Neural cell (in vitro differentiated cells): ENCODE data around the gene LPAR1. TPM values are rescaled to one million over a fixed set of nuclear protein-coding genes. Genes with fewer than 3 reads are reported as not detected.

ENCODE experiments used
- H2AFZ ChIP-seq: fragments of 200-600, 300-800 bp; sonication (generic), shearing (Covaris generic); 2 replicates; pipeline ENCODE4 v1.6.0; 2014; ENCODE audit warnings: low read depth, mild to moderate bottlenecking, antibody characterized with exemption, low read length, moderate library complexity
- H3F3A ChIP-seq: fragments of 200-600 bp; shearing (Covaris generic); 2 replicates; pipeline ENCODE4 v1.6.1; 2016; ENCODE audit warnings: mild to moderate bottlenecking, moderate library complexity, mixed read lengths, antibody characterized with exemption, low read length; ENCODE audit not compliant: insufficient read depth, poor library complexity, severe bottlenecking
- H3K27ac ChIP-seq: fragments of 200-600, 300-800 bp; sonication (generic), shearing (Covaris generic); 2 replicates; pipeline ENCODE4 v1.5.1; 2014; ENCODE audit warnings: mild to moderate bottlenecking, low read length, moderate library complexity
- H3K27me3 ChIP-seq: fragments of 300-800, 200-600 bp; sonication (generic), shearing (Covaris generic); 2 replicates; pipeline ENCODE4 v1.6.0; 2014; ENCODE audit warnings: mild to moderate bottlenecking, low read depth, low read length, moderate library complexity; ENCODE audit not compliant: insufficient read depth
- H3K36me3 ChIP-seq: fragments of 300-800, 200-600 bp; sonication (generic), shearing (Covaris generic); 2 replicates; pipeline ENCODE4 v1.5.1; 2014; ENCODE audit warnings: mild to moderate bottlenecking, antibody characterized with exemption, low read length, moderate library complexity; ENCODE audit not compliant: insufficient read depth
- H3K4me2 ChIP-seq: fragments of 300-800, 200-600 bp; sonication (generic), shearing (Covaris generic); 2 replicates; pipeline ENCODE4 v1.6.0; 2014; ENCODE audit warnings: mild to moderate bottlenecking, low read length
- H3K4me3 ChIP-seq: fragments of 300-800, 200-600 bp; sonication (generic), shearing (Covaris generic); 2 replicates; pipeline ENCODE4 v1.5.1; 2014; ENCODE audit warnings: mild to moderate bottlenecking, low read length, moderate library complexity
- H3K79me2 ChIP-seq: fragments of 200-600 bp; shearing (Covaris generic); replicated peaks from 2 replicates; pipeline ENCODE4 v1.6.0; 2014; ENCODE audit warnings: mild to moderate bottlenecking, low read length, moderate library complexity; ENCODE audit not compliant: insufficient read depth
- H3K9ac ChIP-seq: fragments of 300-800, 200-600 bp; sonication (generic), shearing (Covaris generic); 2 replicates; pipeline ENCODE4 v1.6.1; 2016; ENCODE audit warnings: mild to moderate bottlenecking, low read length, mixed read lengths
- H3K9me2 ChIP-seq: fragments of 200-600 bp; shearing (Covaris generic); 2 replicates; pipeline ENCODE4 v1.6.1; 2016; ENCODE audit warnings: mild to moderate bottlenecking, low read length, mixed read lengths; ENCODE audit not compliant: insufficient read depth
- H3K9me3 ChIP-seq: fragments of 200-600, 300-800 bp; sonication (generic), shearing (Covaris generic); 2 replicates; pipeline ENCODE4 v1.6.1; 2016; ENCODE audit warnings: mild to moderate bottlenecking, mixed run types, low read length, moderate library complexity, mixed read lengths
- H4K20me1 ChIP-seq: fragments of 200-600 bp; shearing (Covaris generic); 2 replicates; pipeline ENCODE4 v1.6.1; 2016; ENCODE audit warnings: mild to moderate bottlenecking, mixed run types; ENCODE audit not compliant: insufficient read depth
- EP300 ChIP-seq: fragments of 450-650 bp; conservative IDR thresholded peaks from 2 replicates; pipeline ENCODE4 v1.6.1; 2014; ENCODE audit warnings: antibody characterized with exemption, mild to moderate bottlenecking, moderate library complexity; ENCODE audit not compliant: poor library complexity, severe bottlenecking
- EZH2 ChIP-seq: fragments of 200-600, 300-800 bp; shearing (Covaris generic), sonication (generic); IDR thresholded peaks from 2 replicates; pipeline ENCODE4 v1.6.1; 2014; ENCODE audit warnings: antibody characterized with exemption, low read length, borderline replicate concordance, mild to moderate bottlenecking; ENCODE audit not compliant: insufficient read depth, poor library complexity, severe bottlenecking
- MXI1 ChIP-seq: fragments of 450-650 bp; conservative IDR thresholded peaks from 2 replicates; pipeline ENCODE4 v1.6.1; 2014; ENCODE audit warnings: antibody characterized with exemption, mild to moderate bottlenecking; ENCODE audit not compliant: poor library complexity, severe bottlenecking
- POLR2AphosphoS5 ChIP-seq: IDR thresholded peaks from 2 replicates; pipeline ENCODE4 v1.6.1; 2012
- RAD21 ChIP-seq: fragments of 450-650 bp; conservative IDR thresholded peaks from 2 replicates; pipeline ENCODE4 v1.6.1; 2014; ENCODE audit warnings: antibody characterized with exemption, mild to moderate bottlenecking, moderate library complexity
- SMC3 ChIP-seq: fragments of 450-650 bp; conservative IDR thresholded peaks from 2 replicates; pipeline ENCODE4 v1.6.1; 2014; ENCODE audit warnings: antibody characterized with exemption, mild to moderate bottlenecking, moderate library complexity; ENCODE audit not compliant: poor library complexity
- TAF1 ChIP-seq: IDR thresholded peaks from 2 replicates; pipeline ENCODE4 v1.6.1; 2012; ENCODE audit warnings: low read depth
- polyA plus RNA-seq: library from polyadenylated mRNA; depleted of rRNA; stranded (reverse); fragments of >200 nt; gene quantifications from 2 replicates; pipeline ENCODE4 v1.2.3, GENCODE V29; 2014
- TF ChIP-seq, protein P1 (sequence below): IDR thresholded peaks from 2 replicates; pipeline ENCODE4 v1.6.1; 2012; ENCODE audit warnings: borderline replicate concordance
- TF ChIP-seq, protein P2 (sequence below): fragments of 450-650 bp; IDR thresholded peaks from 2 replicates; pipeline ENCODE4 v1.5.1; 2014; ENCODE audit warnings: antibody characterized with exemption, mild to moderate bottlenecking, moderate library complexity; ENCODE audit not compliant: poor library complexity, severe bottlenecking

Gene LPAR1
- polyA plus RNA-seq, 1 donor from 2014 or later = 0.54 TPM

DNA sequence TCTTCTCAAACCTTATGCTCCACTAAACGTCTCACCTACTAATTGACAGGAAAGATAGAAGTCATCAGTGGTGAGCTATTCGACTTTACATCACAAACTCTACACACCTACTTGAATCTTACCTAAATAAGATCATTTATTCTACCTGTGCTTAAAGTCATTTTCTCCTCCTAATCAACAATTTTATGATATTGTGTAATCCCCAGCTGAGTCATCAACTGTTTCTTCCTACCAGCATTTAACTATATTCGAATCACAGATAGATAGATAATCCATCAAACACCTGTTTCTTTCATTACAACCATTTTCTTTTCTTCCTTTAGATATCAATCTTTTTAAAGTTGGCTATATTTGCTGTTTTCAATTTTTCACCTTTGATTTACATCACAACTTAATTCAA lies 181.5 kb downstream of the LPAR1 start:
- TF ChIP-seq RAD21 (no peak), MXI1 (no peak), SMC3 (no peak), EZH2 (no peak), EP300 (no peak), POLR2AphosphoS5 (no peak), TAF1 (no peak)
- TF ChIP-seq, protein P1, sequence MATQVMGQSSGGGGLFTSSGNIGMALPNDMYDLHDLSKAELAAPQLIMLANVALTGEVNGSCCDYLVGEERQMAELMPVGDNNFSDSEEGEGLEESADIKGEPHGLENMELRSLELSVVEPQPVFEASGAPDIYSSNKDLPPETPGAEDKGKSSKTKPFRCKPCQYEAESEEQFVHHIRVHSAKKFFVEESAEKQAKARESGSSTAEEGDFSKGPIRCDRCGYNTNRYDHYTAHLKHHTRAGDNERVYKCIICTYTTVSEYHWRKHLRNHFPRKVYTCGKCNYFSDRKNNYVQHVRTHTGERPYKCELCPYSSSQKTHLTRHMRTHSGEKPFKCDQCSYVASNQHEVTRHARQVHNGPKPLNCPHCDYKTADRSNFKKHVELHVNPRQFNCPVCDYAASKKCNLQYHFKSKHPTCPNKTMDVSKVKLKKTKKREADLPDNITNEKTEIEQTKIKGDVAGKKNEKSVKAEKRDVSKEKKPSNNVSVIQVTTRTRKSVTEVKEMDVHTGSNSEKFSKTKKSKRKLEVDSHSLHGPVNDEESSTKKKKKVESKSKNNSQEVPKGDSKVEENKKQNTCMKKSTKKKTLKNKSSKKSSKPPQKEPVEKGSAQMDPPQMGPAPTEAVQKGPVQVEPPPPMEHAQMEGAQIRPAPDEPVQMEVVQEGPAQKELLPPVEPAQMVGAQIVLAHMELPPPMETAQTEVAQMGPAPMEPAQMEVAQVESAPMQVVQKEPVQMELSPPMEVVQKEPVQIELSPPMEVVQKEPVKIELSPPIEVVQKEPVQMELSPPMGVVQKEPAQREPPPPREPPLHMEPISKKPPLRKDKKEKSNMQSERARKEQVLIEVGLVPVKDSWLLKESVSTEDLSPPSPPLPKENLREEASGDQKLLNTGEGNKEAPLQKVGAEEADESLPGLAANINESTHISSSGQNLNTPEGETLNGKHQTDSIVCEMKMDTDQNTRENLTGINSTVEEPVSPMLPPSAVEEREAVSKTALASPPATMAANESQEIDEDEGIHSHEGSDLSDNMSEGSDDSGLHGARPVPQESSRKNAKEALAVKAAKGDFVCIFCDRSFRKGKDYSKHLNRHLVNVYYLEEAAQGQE = no peak
- TF ChIP-seq, protein P2, sequence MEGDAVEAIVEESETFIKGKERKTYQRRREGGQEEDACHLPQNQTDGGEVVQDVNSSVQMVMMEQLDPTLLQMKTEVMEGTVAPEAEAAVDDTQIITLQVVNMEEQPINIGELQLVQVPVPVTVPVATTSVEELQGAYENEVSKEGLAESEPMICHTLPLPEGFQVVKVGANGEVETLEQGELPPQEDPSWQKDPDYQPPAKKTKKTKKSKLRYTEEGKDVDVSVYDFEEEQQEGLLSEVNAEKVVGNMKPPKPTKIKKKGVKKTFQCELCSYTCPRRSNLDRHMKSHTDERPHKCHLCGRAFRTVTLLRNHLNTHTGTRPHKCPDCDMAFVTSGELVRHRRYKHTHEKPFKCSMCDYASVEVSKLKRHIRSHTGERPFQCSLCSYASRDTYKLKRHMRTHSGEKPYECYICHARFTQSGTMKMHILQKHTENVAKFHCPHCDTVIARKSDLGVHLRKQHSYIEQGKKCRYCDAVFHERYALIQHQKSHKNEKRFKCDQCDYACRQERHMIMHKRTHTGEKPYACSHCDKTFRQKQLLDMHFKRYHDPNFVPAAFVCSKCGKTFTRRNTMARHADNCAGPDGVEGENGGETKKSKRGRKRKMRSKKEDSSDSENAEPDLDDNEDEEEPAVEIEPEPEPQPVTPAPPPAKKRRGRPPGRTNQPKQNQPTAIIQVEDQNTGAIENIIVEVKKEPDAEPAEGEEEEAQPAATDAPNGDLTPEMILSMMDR = no peak
- H3K79me2 ChIP-seq = no peaks in the 10 kb centered on the region
- no peaks in the 10 kb centered on the region for H4K20me1 ChIP-seq
- no peak overlapping the region for H3K4me2 ChIP-seq
- no peaks in the 10 kb centered on the region for H3K36me3 ChIP-seq
- H3K4me3 ChIP-seq = no peak overlapping the region
- H3K27me3 ChIP-seq = no peaks in the 10 kb centered on the region
- no peaks in the 10 kb centered on the region for H3K9me2 ChIP-seq
- peaks cover 6% of the 10 kb centered on the region for H3K9me3 ChIP-seq
- no peak overlapping the region for H3K27ac ChIP-seq
- H3F3A ChIP-seq = no peaks in the 10 kb centered on the region
- no peak overlapping the region for H2AFZ ChIP-seq
- H3K9ac ChIP-seq = no peak overlapping the region

DNA sequence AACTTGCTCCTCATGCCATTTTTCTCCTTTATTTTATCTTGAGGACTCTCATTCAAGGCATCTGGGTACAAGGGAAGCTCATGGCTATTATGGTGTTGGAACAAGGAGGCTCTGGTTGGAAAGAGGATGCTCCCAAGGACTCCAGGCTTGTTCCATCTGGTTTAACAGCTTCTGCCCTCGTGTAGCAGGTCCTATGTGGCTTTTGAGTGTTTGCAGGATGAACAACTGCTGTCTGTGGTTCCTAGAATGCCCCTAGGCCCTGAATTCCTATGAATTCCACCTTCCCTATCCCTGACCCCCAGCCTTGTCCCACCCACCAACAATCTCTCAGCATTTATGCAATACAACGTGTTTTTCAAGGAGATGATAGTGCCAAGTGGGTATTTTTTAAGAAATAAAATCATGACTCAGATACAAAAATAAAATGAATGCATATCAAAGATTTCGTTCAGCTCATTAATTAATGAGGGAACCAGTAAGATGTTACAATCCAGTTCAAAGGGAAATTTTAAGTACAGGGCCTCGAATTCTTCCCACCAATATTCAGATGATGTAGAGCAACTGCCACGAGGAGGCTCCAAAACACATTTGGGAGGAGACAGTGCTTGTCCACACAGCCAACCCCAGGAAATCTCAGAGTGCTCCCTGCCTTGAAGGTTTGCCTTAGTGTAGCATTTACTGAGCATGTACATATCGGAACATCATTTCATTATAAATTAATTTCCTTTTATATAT lies 187.7 kb downstream of the LPAR1 start:
- Histone ChIP-seq H3K27me3 (no peaks in the 10 kb centered on the region), H3K9me3 (peaks cover 5% of the 10 kb centered on the region), H4K20me1 (no peaks in the 10 kb centered on the region), H3K9me2 (no peaks in the 10 kb centered on the region), H3K79me2 (no peaks in the 10 kb centered on the region), H3K4me3 (no peak overlapping the region), H2AFZ (no peak overlapping the region), H3K4me2 (no peak overlapping the region), H3F3A (no peaks in the 10 kb centered on the region), H3K9ac (no peak overlapping the region), H3K27ac (no peak overlapping the region), H3K36me3 (no peaks in the 10 kb centered on the region)
- TF ChIP-seq RAD21 (no peak), TAF1 (no peak), MXI1 (no peak), EZH2 (no peak), POLR2AphosphoS5 (no peak), EP300 (no peak), SMC3 (no peak)
- TF ChIP-seq, protein P2 = no peak
- TF ChIP-seq, protein P1 = no peak
